Measurements from ENCODE around the gene ALKBH5.

ALKBH5 gene

GRCh38 chr17:18159551-18160120 is 24.0 kb upstream of the ALKBH5 start:
- H3K9ac ChIP-seq (ENCODE audit: low read length), result no peak overlapping the region
- H3K4me3 ChIP-seq (ENCODE audit: low read length), result no peak overlapping the region
- H3K36me3 ChIP-seq (ENCODE audit: control insufficient read depth, low read depth, low read length), result no peaks in the 10 kb centered on the region
- no peaks in the 10 kb centered on the region for H3K27me3 ChIP-seq (ENCODE audit: control insufficient read depth, insufficient read depth, low read length)
- no peaks in the 10 kb centered on the region for H3K4me1 ChIP-seq (ENCODE audit: control insufficient read depth, low read depth, low read length)
- H3K27ac ChIP-seq (ENCODE audit: low read length), result no peak overlapping the region
- H3K9me3 ChIP-seq (ENCODE audit: control insufficient read depth, low read depth, low read length), result no peaks in the 10 kb centered on the region

GRCh38 chr17:18160128-18160856 is 23.3 kb upstream of the ALKBH5 start:
- Histone ChIP-seq H3K36me3 (ENCODE audit: control insufficient read depth, low read depth, low read length) (no peaks in the 10 kb centered on the region), H3K4me3 (ENCODE audit: low read length) (no peak overlapping the region), H3K27ac (ENCODE audit: low read length) (no peak overlapping the region), H3K9ac (ENCODE audit: low read length) (no peak overlapping the region), H3K9me3 (ENCODE audit: control insufficient read depth, low read depth, low read length) (no peaks in the 10 kb centered on the region), H3K27me3 (ENCODE audit: control insufficient read depth, insufficient read depth, low read length) (no peaks in the 10 kb centered on the region), H3K4me1 (ENCODE audit: control insufficient read depth, low read depth, low read length) (no peaks in the 10 kb centered on the region)

GRCh38 chr17:18161207-18162145 is 22.2 kb upstream of the ALKBH5 start:
- Histone ChIP-seq H3K36me3 (ENCODE audit: control insufficient read depth, low read depth, low read length) (no peaks in the 10 kb centered on the region), H3K4me3 (ENCODE audit: low read length) (no peak overlapping the region), H3K4me1 (ENCODE audit: control insufficient read depth, low read depth, low read length) (no peaks in the 10 kb centered on the region), H3K27me3 (ENCODE audit: control insufficient read depth, insufficient read depth, low read length) (no peaks in the 10 kb centered on the region), H3K9ac (ENCODE audit: low read length) (no peak overlapping the region), H3K9me3 (ENCODE audit: control insufficient read depth, low read depth, low read length) (no peaks in the 10 kb centered on the region), H3K27ac (ENCODE audit: low read length) (no peak overlapping the region)

- Histone ChIP-seq H3K9me3 (ENCODE audit: control insufficient read depth, low read depth, low read length) (no peaks in the 10 kb centered on the region), H3K9ac (ENCODE audit: low read length) (no peak overlapping the region), H3K27me3 (ENCODE audit: control insufficient read depth, insufficient read depth, low read length) (no peaks in the 10 kb centered on the region), H3K27ac (ENCODE audit: low read length) (no peak overlapping the region), H3K4me1 (ENCODE audit: control insufficient read depth, low read depth, low read length) (no peaks in the 10 kb centered on the region), H3K4me3 (ENCODE audit: low read length) (no peak overlapping the region), H3K36me3 (ENCODE audit: control insufficient read depth, low read depth, low read length) (no peaks in the 10 kb centered on the region)
Measured at GRCh38 chr17:18163547-18163946, 20.1 kb upstream of the ALKBH5 start.

DNA sequence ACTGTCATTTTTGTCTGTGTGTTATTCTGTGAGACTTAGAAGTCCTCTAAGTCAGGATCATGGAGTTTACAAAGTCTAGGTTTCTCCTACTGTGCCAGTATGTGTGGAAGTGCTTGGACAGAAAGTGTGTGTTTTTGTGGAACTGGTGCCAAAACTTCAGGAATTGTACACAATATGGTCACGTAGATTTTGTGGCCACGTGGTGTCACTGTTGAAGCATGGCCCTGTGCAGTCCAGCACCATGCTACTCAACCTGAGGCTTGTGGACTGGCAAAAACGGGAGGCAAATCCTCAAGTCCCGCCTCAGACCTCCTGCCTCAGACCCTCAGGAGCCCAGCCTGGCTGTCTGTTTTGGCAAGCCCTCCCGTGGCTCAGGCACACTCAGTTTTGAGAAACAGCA is 16.7 kb upstream of the ALKBH5 start:
- Histone ChIP-seq H3K9me3 (ENCODE audit: control insufficient read depth, low read depth, low read length) (no peaks in the 10 kb centered on the region), H3K27ac (ENCODE audit: low read length) (no peak overlapping the region), H3K9ac (ENCODE audit: low read length) (no peak overlapping the region), H3K36me3 (ENCODE audit: control insufficient read depth, low read depth, low read length) (no peaks in the 10 kb centered on the region), H3K4me3 (ENCODE audit: low read length) (no peak overlapping the region), H3K4me1 (ENCODE audit: control insufficient read depth, low read depth, low read length) (no peaks in the 10 kb centered on the region), H3K27me3 (ENCODE audit: control insufficient read depth, insufficient read depth, low read length) (no peaks in the 10 kb centered on the region)

DNA sequence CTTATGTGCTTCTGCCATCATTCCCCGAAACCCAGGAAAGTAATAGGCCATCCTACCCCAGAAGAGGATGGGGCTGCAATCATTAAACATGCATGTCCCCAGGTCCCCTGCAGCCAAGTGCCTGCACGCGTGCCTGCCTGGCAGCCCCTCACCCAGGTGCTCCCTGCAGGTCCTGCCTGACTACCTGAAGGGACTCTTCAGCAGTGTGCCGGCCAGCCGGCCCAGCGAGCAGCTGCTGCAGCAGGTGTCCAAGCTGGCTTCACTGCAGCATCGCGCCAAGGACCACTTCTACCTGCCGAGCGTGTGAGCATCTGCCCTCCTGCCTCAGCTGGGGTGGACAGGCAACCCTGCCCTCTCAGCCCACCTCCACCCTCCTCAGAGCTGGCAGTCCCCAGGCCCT is 16.2 kb upstream of the ALKBH5 start:
- no peaks in the 10 kb centered on the region for H3K36me3 ChIP-seq (ENCODE audit: control insufficient read depth, low read depth, low read length)
- H3K4me3 ChIP-seq (ENCODE audit: low read length), result no peak overlapping the region
- H3K9ac ChIP-seq (ENCODE audit: low read length), result no peak overlapping the region
- no peak overlapping the region for H3K27ac ChIP-seq (ENCODE audit: low read length)
- H3K4me1 ChIP-seq (ENCODE audit: control insufficient read depth, low read depth, low read length), result no peaks in the 10 kb centered on the region
- H3K27me3 ChIP-seq (ENCODE audit: control insufficient read depth, insufficient read depth, low read length), result no peaks in the 10 kb centered on the region
- H3K9me3 ChIP-seq (ENCODE audit: control insufficient read depth, low read depth, low read length), result no peaks in the 10 kb centered on the region

DNA sequence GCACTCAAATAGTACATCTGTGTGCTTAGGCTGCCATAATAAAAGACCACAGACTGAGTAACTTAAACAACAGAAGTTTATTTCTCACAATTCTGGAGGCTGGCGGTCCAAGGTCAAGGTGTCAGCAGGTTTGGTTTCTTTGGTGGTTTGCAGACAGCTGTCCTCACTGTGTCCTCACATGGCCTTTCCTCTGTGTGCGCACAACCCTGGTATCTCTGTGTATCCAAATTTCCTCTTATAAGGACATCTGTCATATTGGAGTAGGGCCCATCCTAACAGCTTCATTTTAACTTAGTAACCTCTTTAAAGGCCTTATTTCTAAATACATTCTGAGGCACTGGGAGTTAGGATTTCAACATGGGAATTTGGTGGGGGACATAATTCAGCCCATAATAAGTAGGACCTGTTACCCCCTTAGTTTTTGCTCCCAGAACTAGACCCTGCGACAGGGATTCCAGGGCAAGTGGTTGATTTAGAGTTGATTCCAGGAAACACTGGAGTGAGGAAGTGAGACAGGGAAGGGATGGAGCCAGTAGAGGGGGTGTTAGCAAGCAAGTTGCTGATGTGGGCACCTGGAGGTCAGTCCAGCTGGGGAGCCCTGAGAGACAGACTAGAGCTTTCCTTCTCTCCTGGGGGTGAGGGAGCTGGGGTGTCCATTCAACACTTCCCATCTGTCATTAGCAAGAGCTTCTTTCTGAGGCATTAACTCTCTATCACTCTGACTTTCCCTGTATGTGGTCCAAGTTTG is 10.9 kb upstream of the ALKBH5 start:
- Histone ChIP-seq H3K4me3 (ENCODE audit: low read length) (no peak overlapping the region), H3K9me3 (ENCODE audit: control insufficient read depth, low read depth, low read length) (no peaks in the 10 kb centered on the region), H3K27me3 (ENCODE audit: control insufficient read depth, insufficient read depth, low read length) (no peaks in the 10 kb centered on the region), H3K9ac (ENCODE audit: low read length) (no peak overlapping the region), H3K27ac (ENCODE audit: low read length) (no peak overlapping the region), H3K36me3 (ENCODE audit: control insufficient read depth, low read depth, low read length) (no peaks in the 10 kb centered on the region), H3K4me1 (ENCODE audit: control insufficient read depth, low read depth, low read length) (no peaks in the 10 kb centered on the region)

DNA sequence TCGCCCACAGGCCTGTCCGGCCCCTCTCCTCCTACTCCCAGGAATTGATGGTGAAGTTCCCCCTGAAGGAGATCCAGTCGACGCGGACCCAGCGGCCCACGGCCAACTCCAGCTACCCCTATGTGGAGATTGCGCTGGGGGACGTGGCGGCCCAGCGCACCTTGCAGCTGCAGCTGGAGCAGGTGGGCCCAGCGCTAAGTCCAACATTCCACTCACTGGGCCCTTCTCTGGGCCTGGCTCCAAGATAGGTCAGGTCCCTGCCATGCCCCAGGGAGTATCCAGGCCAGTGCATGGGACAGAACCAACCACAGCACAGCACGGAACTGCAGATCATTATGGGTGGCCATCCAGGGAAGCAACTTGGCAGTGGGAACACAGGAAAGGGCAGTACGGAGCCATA is 9.9 kb upstream of the ALKBH5 start:
- no peaks in the 10 kb centered on the region for H3K4me1 ChIP-seq (ENCODE audit: control insufficient read depth, low read depth, low read length)
- H3K27me3 ChIP-seq (ENCODE audit: control insufficient read depth, insufficient read depth, low read length), result no peaks in the 10 kb centered on the region
- H3K4me3 ChIP-seq (ENCODE audit: low read length), result no peak overlapping the region
- no peak overlapping the region for H3K9ac ChIP-seq (ENCODE audit: low read length)
- H3K36me3 ChIP-seq (ENCODE audit: control insufficient read depth, low read depth, low read length), result no peaks in the 10 kb centered on the region
- H3K9me3 ChIP-seq (ENCODE audit: control insufficient read depth, low read depth, low read length), result no peaks in the 10 kb centered on the region
- no peak overlapping the region for H3K27ac ChIP-seq (ENCODE audit: low read length)

GRCh38 chr17:18176176-18176575 is 7.5 kb upstream of the ALKBH5 start:
- Histone ChIP-seq H3K4me1 (ENCODE audit: control insufficient read depth, low read depth, low read length) (no peaks in the 10 kb centered on the region), H3K4me3 (ENCODE audit: low read length) (no peak overlapping the region), H3K36me3 (ENCODE audit: control insufficient read depth, low read depth, low read length) (no peaks in the 10 kb centered on the region), H3K27me3 (ENCODE audit: control insufficient read depth, insufficient read depth, low read length) (no peaks in the 10 kb centered on the region), H3K9me3 (ENCODE audit: control insufficient read depth, low read depth, low read length) (no peaks in the 10 kb centered on the region), H3K27ac (ENCODE audit: low read length) (no peak overlapping the region), H3K9ac (ENCODE audit: low read length) (no peak overlapping the region)

DNA sequence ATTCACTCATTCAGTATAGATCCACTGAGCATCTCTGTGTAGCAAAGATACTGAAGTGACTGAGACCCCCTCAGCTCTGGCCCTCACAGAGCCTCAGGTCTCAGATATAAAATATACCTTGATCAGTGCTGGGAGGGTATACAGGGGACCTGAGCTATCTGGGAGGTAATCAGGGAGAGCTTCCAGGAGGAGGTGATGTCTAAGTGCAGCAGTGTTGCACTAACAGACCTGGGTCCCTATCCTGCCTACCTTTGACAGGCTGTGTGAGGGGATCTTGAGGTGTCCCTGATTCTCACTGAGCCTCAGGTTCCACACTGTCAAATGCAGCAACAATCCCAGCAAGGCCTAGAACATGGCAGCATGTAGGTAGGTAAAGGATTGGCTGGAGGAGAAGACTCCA is 6.5 kb upstream of the ALKBH5 start:
- Histone ChIP-seq H3K9ac (ENCODE audit: low read length) (no peak overlapping the region), H3K36me3 (ENCODE audit: control insufficient read depth, low read depth, low read length) (no peaks in the 10 kb centered on the region), H3K4me1 (ENCODE audit: control insufficient read depth, low read depth, low read length) (peaks cover 2% of the 10 kb centered on the region)

GRCh38 chr17:18177722-18178121 is 5.9 kb upstream of the ALKBH5 start:
- Histone ChIP-seq H3K27me3 (ENCODE audit: control insufficient read depth, insufficient read depth, low read length) (no peaks in the 10 kb centered on the region), H3K4me1 (ENCODE audit: control insufficient read depth, low read depth, low read length) (peaks cover 4% of the 10 kb centered on the region), H3K9ac (ENCODE audit: low read length) (no peak overlapping the region), H3K27ac (ENCODE audit: low read length) (no peak overlapping the region), H3K4me3 (ENCODE audit: low read length) (no peak overlapping the region), H3K9me3 (ENCODE audit: control insufficient read depth, low read depth, low read length) (no peaks in the 10 kb centered on the region), H3K36me3 (ENCODE audit: control insufficient read depth, low read depth, low read length) (no peaks in the 10 kb centered on the region)

More for the DNA sequence above, 6.5 kb upstream of the ALKBH5 start:
- no peaks in the 10 kb centered on the region for H3K9me3 ChIP-seq (ENCODE audit: control insufficient read depth, low read depth, low read length)
- no peak overlapping the region for H3K4me3 ChIP-seq (ENCODE audit: low read length)
- H3K27ac ChIP-seq (ENCODE audit: low read length), result no peak overlapping the region
- no peaks in the 10 kb centered on the region for H3K27me3 ChIP-seq (ENCODE audit: control insufficient read depth, insufficient read depth, low read length)
